ENCODE results near the gene TAF1D. TPM values are rescaled to one million over a fixed set of nuclear protein-coding genes. Genes with fewer than 3 reads are reported as not detected.
"Not testable (repeated sequence)": the region's sequence is repeated elsewhere in the genome, so short reads cannot be mapped to it uniquely, and the experiment has no call there.

TAF1D gene
- total RNA-seq, 1 experiment from 2014 or later, result 165 TPM

GRCh38 chr11:93761910-93762309 lies 20.6 kb upstream of the TAF1D start:
- intact Hi-C loops (cut with micrococcal nuclease; ENCODE audit: unreplicated experiment), result no loop called here
- no TSS peak for BruUV-seq (replicated peaks)
- Histone ChIP-seq H3K36me3 (ENCODE audit: control insufficient read depth, insufficient read depth, low read length) (peaks cover 9% of the 10 kb centered on the region; the same call in 1 of the 2 replicates), H3K9me3 (ENCODE audit: control insufficient read depth, insufficient read depth, low read depth, low read length) (0 out of 2 replicates have a peak, but pooled peaks cover 1% of the 10 kb centered on the region), H3K27ac (ENCODE audit: low read length) (no peak overlapping the region), H3K4me1 (ENCODE audit: control insufficient read depth, insufficient read depth, low read length) (no peaks in the 10 kb centered on the region), H3K27me3 (ENCODE audit: control insufficient read depth, insufficient read depth, low read length) (no peaks in the 10 kb centered on the region), H3K4me3 (ENCODE audit: low read depth in 2 of 2, low read length in 2 of 2) (no peak overlapping the region)
- POLR2A ChIA-PET, result no interaction called here
- no peak for DNase-seq (ENCODE audit: low read depth, low spot score)
- in situ Hi-C loops (cut with HindIII; ENCODE audit: low pct_unique_long_range_greater_than_20kb, low sequenced_read_pairs), result no loop called here
- TF ChIP-seq SIN3A (IDR thresholded peaks at IDR 0.05; ENCODE audit: borderline replicate concordance, insufficient read depth, low read depth, low read length), result no peak
- no peak for TF ChIP-seq TCF7L2 (IDR thresholded peaks at IDR 0.05; ENCODE audit: low read depth, low read length)
- no peak for TF ChIP-seq POLR2AphosphoS5 (IDR thresholded peaks at IDR 0.05; ENCODE audit: low read depth, low read length)
- TF ChIP-seq CTCF (IDR thresholded peaks at IDR 0.05), result no peak
- no peak for TF ChIP-seq REST (IDR thresholded peaks at IDR 0.05; ENCODE audit: insufficient read depth in 1 of 2, low read depth in 2 of 2, low read length in 1 of 2)
- CTCF ChIA-PET, result no interaction called here
- no peak for ATAC-seq

- H3K4me3 ChIP-seq (ENCODE audit: low read depth in 2 of 2, low read length in 2 of 2); H3K27me3 ChIP-seq (ENCODE audit: control insufficient read depth, insufficient read depth, low read length); POLR2A ChIA-PET; CTCF ChIA-PET; H3K9me3 ChIP-seq (ENCODE audit: control insufficient read depth, insufficient read depth, low read depth, low read length); BruUV-seq (replicated peaks); H3K27ac ChIP-seq (ENCODE audit: low read length); in situ Hi-C loops (cut with HindIII; ENCODE audit: low pct_unique_long_range_greater_than_20kb, low sequenced_read_pairs); DNase-seq (ENCODE audit: low read depth, low spot score); intact Hi-C loops (cut with micrococcal nuclease; ENCODE audit: unreplicated experiment); H3K36me3 ChIP-seq (ENCODE audit: control insufficient read depth, insufficient read depth, low read length); ATAC-seq; H3K4me1 ChIP-seq (ENCODE audit: control insufficient read depth, insufficient read depth, low read length): not testable (repeated sequence)
Measured at GRCh38 chr11:93759123-93759522, 17.8 kb upstream of the TAF1D start.

GRCh38 chr11:93757924-93758865 lies 16.9 kb upstream of the TAF1D start:
- CTCF ChIA-PET, result no interaction called here
- POLR2A ChIA-PET, result no interaction called here
- H3K4me3 ChIP-seq (ENCODE audit: low read depth in 2 of 2, low read length in 2 of 2), result no peak overlapping the region
- in situ Hi-C loops (cut with HindIII; ENCODE audit: low pct_unique_long_range_greater_than_20kb, low sequenced_read_pairs), result no loop called here
- no peaks in the 10 kb centered on the region for H3K27me3 ChIP-seq (ENCODE audit: control insufficient read depth, insufficient read depth, low read length)
- H3K36me3 ChIP-seq (ENCODE audit: control insufficient read depth, insufficient read depth, low read length), result peaks cover 9% of the 10 kb centered on the region; the same call in 1 of the 2 replicates
- TF ChIP-seq TCF7L2 (IDR thresholded peaks at IDR 0.05; ENCODE audit: low read depth, low read length) (no peak), SIN3A (IDR thresholded peaks at IDR 0.05; ENCODE audit: borderline replicate concordance, insufficient read depth, low read depth, low read length) (no peak), REST (IDR thresholded peaks at IDR 0.05; ENCODE audit: insufficient read depth in 1 of 2, low read depth in 2 of 2, low read length in 1 of 2) (no peak), CTCF (IDR thresholded peaks at IDR 0.05) (no peak), POLR2AphosphoS5 (IDR thresholded peaks at IDR 0.05; ENCODE audit: low read depth, low read length) (no peak)
- no peaks in the 10 kb centered on the region for H3K9me3 ChIP-seq (ENCODE audit: control insufficient read depth, insufficient read depth, low read depth, low read length)
- intact Hi-C loops (cut with micrococcal nuclease; ENCODE audit: unreplicated experiment), result no loop called here
- H3K4me1 ChIP-seq (ENCODE audit: control insufficient read depth, insufficient read depth, low read length), result no peaks in the 10 kb centered on the region
- H3K27ac ChIP-seq (ENCODE audit: low read length), result no peak overlapping the region
- ATAC-seq, result no peak
- DNase-seq (ENCODE audit: low read depth, low spot score), result no peak
- no TSS peak for BruUV-seq (replicated peaks)
